Esophagus muscularis mucosa (tissue), 4 donors: ENCODE data around the gene CNN2.

Experiments used
- EP300 ChIP-seq: sonication (generic); formaldehyde crosslinking; IDR thresholded peaks from one replicate; pipeline ENCODE4 v1.6.1; 2017; ENCODE audit warnings: antibody characterized with exemption
- POLR2A ChIP-seq: fragments of 450-650 bp; IDR thresholded peaks from one replicate; pipeline ENCODE4 v1.6.1; 2017; ENCODE audit warnings: antibody characterized with exemption, moderate library complexity, mild to moderate bottlenecking, low read depth
- POLR2AphosphoS5 ChIP-seq, 2 donors: sonication (generic); formaldehyde crosslinking; IDR thresholded peaks; one replicate each; pipeline ENCODE4 v1.6.1; 2017; ENCODE audit warnings: antibody characterized with exemption in 2 of 2
- TF ChIP-seq, protein P1 (sequence below), 3 experiments: fragments of 200-600 bp in 2 of 3; fragments of 450-650 bp in 1 of 3; sonication (generic) in 2 of 3; IDR thresholded peaks; one replicate each; pipeline ENCODE4 v1.5.1; 2017 to 2019; ENCODE audit warnings: antibody characterized with exemption in 3 of 3, mild to moderate bottlenecking in 2 of 3, moderate library complexity in 1 of 3

DNA sequence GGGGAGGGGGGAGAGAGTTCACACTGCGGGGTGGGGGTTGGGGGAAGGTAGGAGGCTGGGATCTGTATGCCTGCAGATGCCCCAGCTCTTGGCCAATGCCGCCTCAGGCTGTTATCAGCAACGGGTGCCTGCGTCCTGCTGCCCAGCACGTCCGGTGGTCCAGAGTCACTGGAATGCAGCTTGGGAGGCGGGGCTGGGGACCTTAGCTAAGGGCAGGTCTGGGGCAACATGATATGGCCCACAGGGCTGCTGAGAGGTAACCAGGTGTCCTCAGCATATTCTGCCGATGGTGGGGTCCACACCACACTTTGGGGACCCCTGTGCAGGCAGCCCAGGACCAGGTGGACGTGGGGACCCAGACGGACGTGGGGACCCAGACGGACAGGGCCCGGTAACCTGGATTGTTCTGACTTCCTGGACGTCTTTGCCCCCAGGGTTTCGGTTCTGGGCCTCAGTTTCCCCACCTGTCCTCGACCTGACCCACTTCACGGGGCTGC, 39.9 kb downstream of the CNN2 start:
- TF ChIP-seq, protein P1, sequence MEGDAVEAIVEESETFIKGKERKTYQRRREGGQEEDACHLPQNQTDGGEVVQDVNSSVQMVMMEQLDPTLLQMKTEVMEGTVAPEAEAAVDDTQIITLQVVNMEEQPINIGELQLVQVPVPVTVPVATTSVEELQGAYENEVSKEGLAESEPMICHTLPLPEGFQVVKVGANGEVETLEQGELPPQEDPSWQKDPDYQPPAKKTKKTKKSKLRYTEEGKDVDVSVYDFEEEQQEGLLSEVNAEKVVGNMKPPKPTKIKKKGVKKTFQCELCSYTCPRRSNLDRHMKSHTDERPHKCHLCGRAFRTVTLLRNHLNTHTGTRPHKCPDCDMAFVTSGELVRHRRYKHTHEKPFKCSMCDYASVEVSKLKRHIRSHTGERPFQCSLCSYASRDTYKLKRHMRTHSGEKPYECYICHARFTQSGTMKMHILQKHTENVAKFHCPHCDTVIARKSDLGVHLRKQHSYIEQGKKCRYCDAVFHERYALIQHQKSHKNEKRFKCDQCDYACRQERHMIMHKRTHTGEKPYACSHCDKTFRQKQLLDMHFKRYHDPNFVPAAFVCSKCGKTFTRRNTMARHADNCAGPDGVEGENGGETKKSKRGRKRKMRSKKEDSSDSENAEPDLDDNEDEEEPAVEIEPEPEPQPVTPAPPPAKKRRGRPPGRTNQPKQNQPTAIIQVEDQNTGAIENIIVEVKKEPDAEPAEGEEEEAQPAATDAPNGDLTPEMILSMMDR (IDR thresholded peaks at IDR 0.05): no peak
- TF ChIP-seq POLR2A: no peak
- TF ChIP-seq POLR2AphosphoS5 (IDR thresholded peaks at IDR 0.05): no peak
- no peak for TF ChIP-seq EP300
